Testis (tissue), 2 donors: ENCODE results near the gene THSD4.

ENCODE experiments used
- CTCF ChIP-seq, 3 experiments: fragments of 450-650 bp in 2 of 3; fragments of 200-600 bp in 1 of 3; sonication (generic) in 1 of 3; IDR thresholded peaks; one replicate each; pipeline ENCODE4 v1.5.1; 2016 to 2019; ENCODE audit warnings: antibody characterized with exemption in 3 of 3, mild to moderate bottlenecking in 2 of 3, moderate library complexity in 1 of 3
- POLR2A ChIP-seq: fragments of 450-650 bp; IDR thresholded peaks from one replicate; pipeline ENCODE4 v1.6.1; 2017; ENCODE audit warnings: antibody characterized with exemption, mild to moderate bottlenecking, moderate library complexity

- TF ChIP-seq POLR2A = no peak
- TF ChIP-seq CTCF (IDR thresholded peaks at IDR 0.05) = no peak
These were observed 531.7 kb downstream of the THSD4 start for GRCh38 chr15:71646767-71647486.
